Endothelial cell of umbilical vein (primary cell): ENCODE measurements around the gene DCLK2. TPM values are rescaled to one million over a fixed set of nuclear protein-coding genes. Genes with fewer than 3 reads are reported as not detected.

Experiments used
- BruUV-seq: library from RNA; stranded (reverse); fragments of 400-500 nt; replicated peaks from 2 replicates; lab custom pipeline; 2021; lab: Mats Ljungman, UMichigan
- CTCF ChIA-PET: fragments of 300-600, 350-600 bp; sonication (Branson Sonifier 250); formaldehyde crosslinking; loops from one replicate; lab custom pipeline; 2021; ENCODE audit warnings: antibody characterized with exemption, inconsistent platforms; lab: Charles Lee
- POLR2A ChIA-PET: fragments of 300-600, 350-600 bp; sonication (Branson Sonifier 250); formaldehyde crosslinking; loops from one replicate; lab custom pipeline; 2021; ENCODE audit warnings: antibody characterized with exemption, inconsistent platforms; lab: Charles Lee
- DNase-seq: peaks from one replicate; pipeline ENCODE4 v3.0.0-alpha.2; 2011; ENCODE audit warnings: low read depth, low spot score
- FAIRE-seq: peaks from 2 replicates; lab custom pipeline; 2011; peaks lifted over from hg19 to GRCh38; lab: Jason Lieb, UNC
- H2AFZ ChIP-seq: 2 replicates; pipeline ENCODE4 v1.6.0; 2012; ENCODE audit warnings: low read depth, low read length, control low read depth, inconsistent platforms
- H3K27ac ChIP-seq: 2 replicates; pipeline ENCODE4 v1.5.1; 2011; ENCODE audit warnings: low read depth, mild to moderate bottlenecking, control low read depth, low read length, moderate library complexity; ENCODE audit not compliant: insufficient read depth
- H3K27me3 ChIP-seq, 2 experiments: 2 replicates each; pipeline versions ENCODE4 v1.6.0 to v1.6.1; 2011; ENCODE audit warnings: low read length in 2 of 2, mixed read lengths in 1 of 2; ENCODE audit not compliant: control insufficient read depth in 2 of 2, insufficient read depth in 2 of 2
- H3K36me3 ChIP-seq, 2 experiments: 2 replicates in 1 of 2; 3 replicates in 1 of 2; pipeline ENCODE4 v1.5.1; 2011; ENCODE audit warnings: low read length in 2 of 2, mild to moderate bottlenecking in 1 of 2, moderate library complexity in 1 of 2; ENCODE audit not compliant: control insufficient read depth in 2 of 2, insufficient read depth in 2 of 2; ENCODE audit errors: extremely low read depth in 1 of 2
- H3K4me1 ChIP-seq: 3 replicates; pipeline ENCODE4 v1.5.1; 2011; ENCODE audit warnings: mild to moderate bottlenecking, low read length; ENCODE audit not compliant: control insufficient read depth, insufficient read depth; ENCODE audit errors: extremely low read depth
- H3K4me2 ChIP-seq: 2 replicates; pipeline ENCODE4 v1.6.1; 2011; ENCODE audit warnings: low read length, control low read depth, mixed read lengths; ENCODE audit not compliant: insufficient read depth
- H3K4me3 ChIP-seq, 3 experiments: fragments of 200-600 bp in 1 of 3; sonication (generic), shearing (Covaris generic) in 1 of 3; replicated peaks in 1 of 3; 2 replicates each; pipeline ENCODE4 v1.5.1; 2011 to 2016; ENCODE audit warnings: control low read depth in 3 of 3, low read length in 3 of 3, mild to moderate bottlenecking in 2 of 3, inconsistent platforms in 1 of 3, low read depth in 1 of 3, moderate library complexity in 1 of 3; ENCODE audit not compliant: insufficient read depth in 1 of 3
- H3K79me2 ChIP-seq: 2 replicates; pipeline ENCODE4 v1.6.0; 2012; ENCODE audit warnings: low read length, inconsistent platforms; ENCODE audit not compliant: control insufficient read depth, insufficient read depth
- H3K9ac ChIP-seq: replicated peaks from 2 replicates; pipeline ENCODE3; 2011; ENCODE audit warnings: low read length, control low read depth; ENCODE audit not compliant: insufficient read depth; ENCODE audit errors: extremely low read depth
- H3K9me1 ChIP-seq: replicated peaks from 3 replicates; pipeline ENCODE4 v1.6.0; 2011; ENCODE audit warnings: mild to moderate bottlenecking, low read length; ENCODE audit not compliant: control insufficient read depth, insufficient read depth; ENCODE audit errors: extremely low read depth
- H3K9me3 ChIP-seq: replicated peaks from 2 replicates; pipeline ENCODE4 v1.5.1; 2012; ENCODE audit warnings: low read length, inconsistent platforms; ENCODE audit not compliant: control insufficient read depth, insufficient read depth
- H4K20me1 ChIP-seq: replicated peaks from 2 replicates; pipeline ENCODE3; 2011; ENCODE audit warnings: mild to moderate bottlenecking, low read length; ENCODE audit not compliant: control insufficient read depth, insufficient read depth; ENCODE audit errors: extremely low read depth
- CTCF ChIP-seq, 2 donors: IDR thresholded peaks; 1 replicate in 1 of 2; 2 replicates in 1 of 2; pipeline ENCODE4 v1.5.1; 2011; ENCODE audit warnings: low read length in 2 of 2, mild to moderate bottlenecking in 2 of 2, moderate library complexity in 2 of 2, control low read depth in 1 of 2, inconsistent platforms in 1 of 2, low read depth in 1 of 2; ENCODE audit not compliant: insufficient read depth in 1 of 2; ENCODE audit errors: extremely low read depth in 1 of 2
- EZH2 ChIP-seq: IDR thresholded peaks from 2 replicates; pipeline ENCODE4 v1.6.1; 2012; ENCODE audit warnings: borderline replicate concordance, low read depth, mild to moderate bottlenecking, moderate library complexity, low read length, inconsistent platforms; ENCODE audit not compliant: severe bottlenecking
- FOS ChIP-seq: IDR thresholded peaks from 2 replicates; pipeline ENCODE4 v1.6.1; 2011; ENCODE audit warnings: mild to moderate bottlenecking, low read length, moderate library complexity, borderline replicate concordance; ENCODE audit not compliant: insufficient read depth
- GATA2 ChIP-seq: IDR thresholded peaks from 2 replicates; pipeline ENCODE4 v1.7.0; 2011; ENCODE audit warnings: low read depth, mild to moderate bottlenecking, moderate library complexity, mixed read lengths, low read length; ENCODE audit not compliant: insufficient read length, insufficient read depth
- JUN ChIP-seq: IDR thresholded peaks from 2 replicates; pipeline ENCODE4 v1.6.1; 2011; ENCODE audit warnings: borderline replicate concordance, low read depth; ENCODE audit not compliant: insufficient read length, insufficient read depth
- MAX ChIP-seq: IDR thresholded peaks from 2 replicates; pipeline ENCODE4 v1.6.1; 2011; ENCODE audit not compliant: insufficient read depth, insufficient read length
- MYC ChIP-seq: IDR thresholded peaks from one replicate; pipeline ENCODE4 v1.6.1; 2011; ENCODE audit warnings: mild to moderate bottlenecking, low read depth, low read length
- POLR2A ChIP-seq: IDR thresholded peaks from 2 replicates; pipeline ENCODE4 v1.6.1; 2012; ENCODE audit warnings: low read depth, mild to moderate bottlenecking, control low read depth, low read length
- POLR2AphosphoS5 ChIP-seq: IDR thresholded peaks from 2 replicates; pipeline ENCODE4 v1.6.1; 2012; ENCODE audit warnings: low read depth, mild to moderate bottlenecking, control low read depth, low read length, moderate library complexity; ENCODE audit not compliant: insufficient read depth
- dilution Hi-C: fragments of 300-500 bp; cut with MboI; formaldehyde crosslinking; loops from one replicate; pipeline ENCODE4 v1.15.0; 2019; ENCODE audit warnings: low sequenced_read_pairs; ENCODE audit not compliant: extremely low pct_ligation_motif_present
- intact Hi-C: fragments of 100-400 bp; cut with micrococcal nuclease; formaldehyde crosslinking; loops from one replicate; pipeline ENCODE4 v1.10.0; 2022
- polyA plus RNA-seq, 4 experiments: library from polyadenylated mRNA; depleted of rRNA in 3 of 4; stranded (reverse) in 3 of 4; unstranded in 1 of 4; fragments of >200 nt; gene quantifications; 2 replicates each; pipeline versions ENCODE4 v1.2.1 to v1.2.3, GENCODE V29; 2011 to 2012; ENCODE audit warnings: missing spikeins in 1 of 4
- total RNA-seq: library from RNA; stranded (reverse); gene quantifications from 2 replicates; pipeline ENCODE4 v1.2.3, GENCODE V29; 2021

The DCLK2 gene
- total and polyA plus RNA-seq, 2 donors (not counting 3 experiments of a cell fraction or from before 2014, with no cell fraction given): 1.7 to 4.7 TPM

GRCh38 chr4:150253965-150254630, 175.9 kb downstream of the DCLK2 start:
- peaks cover 4% of the 10 kb centered on the region for H3K4me1 ChIP-seq
- H3K79me2 ChIP-seq: no peaks in the 10 kb centered on the region
- H3K27ac ChIP-seq: no peak overlapping the region
- TF ChIP-seq MAX: no peak
- dilution Hi-C loops: no loop called here
- ChIA-PET CTCF (interaction anchor here (1.2 kb wide), 1 partner anchor 613 kb away, joined by 5 read pairs; no protein-coding TSS in a partner anchor), POLR2A (no interaction called here)
- DNase-seq: no peak
- no peak for FAIRE-seq
- H3K4me3 ChIP-seq: no peak overlapping the region
- no peak overlapping the region for H3K4me2 ChIP-seq
- H4K20me1 ChIP-seq: no peaks in the 10 kb centered on the region
- BruUV-seq: no TSS peak
- H3K27me3 ChIP-seq: no peaks in the 10 kb centered on the region
- H3K9ac ChIP-seq: no peak overlapping the region
- no peaks in the 10 kb centered on the region for H3K36me3 ChIP-seq
- H3K9me1 ChIP-seq: no peaks in the 10 kb centered on the region
- intact Hi-C loops: no loop called here
- no peak overlapping the region for H2AFZ ChIP-seq
- no peaks in the 10 kb centered on the region for H3K9me3 ChIP-seq

- DNase-seq: no peak
- Histone ChIP-seq H3K9me1 (no peaks in the 10 kb centered on the region), H3K9ac (no peak overlapping the region), H3K4me3 (no peak overlapping the region), H4K20me1 (no peaks in the 10 kb centered on the region), H3K9me3 (no peaks in the 10 kb centered on the region), H3K4me1 (peaks cover 4% of the 10 kb centered on the region), H3K27me3 (no peaks in the 10 kb centered on the region), H3K4me2 (no peak overlapping the region), H3K27ac (no peak overlapping the region), H2AFZ (no peak overlapping the region), H3K79me2 (no peaks in the 10 kb centered on the region), H3K36me3 (no peaks in the 10 kb centered on the region)
- no TSS peak for BruUV-seq
- dilution Hi-C loops (no loop called here), intact Hi-C loops (no loop called here)
- CTCF ChIA-PET: interaction anchor here (1.0 to 1.5 kb wide), 4 partner anchors 11 to 611 kb away, joined by 3 to 7 read pairs (median 4); no protein-coding TSS in a partner anchor
- TF ChIP-seq MAX: no peak
- TF ChIP-seq CTCF (IDR thresholded peaks at IDR 0.05; ENCODE audit: extremely low read depth in 1 of 2, insufficient read depth in 1 of 2, low read depth in 1 of 2, low read length in 2 of 2): no peak
- no peak for TF ChIP-seq MYC
- TF ChIP-seq JUN: no peak
- TF ChIP-seq POLR2A: no peak
- no peak for TF ChIP-seq POLR2AphosphoS5
- no peak for TF ChIP-seq FOS
- TF ChIP-seq EZH2: no peak
- no peak for TF ChIP-seq GATA2
- FAIRE-seq: no peak
- POLR2A ChIA-PET: no interaction called here
Measured at GRCh38 chr4:150255610-150256224, 177.5 kb downstream of the DCLK2 start.
